ENCODE data around the gene ZNF653.

ZNF653 gene, protein sequence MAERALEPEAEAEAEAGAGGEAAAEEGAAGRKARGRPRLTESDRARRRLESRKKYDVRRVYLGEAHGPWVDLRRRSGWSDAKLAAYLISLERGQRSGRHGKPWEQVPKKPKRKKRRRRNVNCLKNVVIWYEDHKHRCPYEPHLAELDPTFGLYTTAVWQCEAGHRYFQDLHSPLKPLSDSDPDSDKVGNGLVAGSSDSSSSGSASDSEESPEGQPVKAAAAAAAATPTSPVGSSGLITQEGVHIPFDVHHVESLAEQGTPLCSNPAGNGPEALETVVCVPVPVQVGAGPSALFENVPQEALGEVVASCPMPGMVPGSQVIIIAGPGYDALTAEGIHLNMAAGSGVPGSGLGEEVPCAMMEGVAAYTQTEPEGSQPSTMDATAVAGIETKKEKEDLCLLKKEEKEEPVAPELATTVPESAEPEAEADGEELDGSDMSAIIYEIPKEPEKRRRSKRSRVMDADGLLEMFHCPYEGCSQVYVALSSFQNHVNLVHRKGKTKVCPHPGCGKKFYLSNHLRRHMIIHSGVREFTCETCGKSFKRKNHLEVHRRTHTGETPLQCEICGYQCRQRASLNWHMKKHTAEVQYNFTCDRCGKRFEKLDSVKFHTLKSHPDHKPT

GRCh38 chr19:11505504-11506100, at the start of gene ZNF653:
ZNF653 (minus strand) TSS chr19:11505839; CDS start chr19:11505786, 53 bp downstream.
- peak; percentile 97 for DNase-seq

DNA sequence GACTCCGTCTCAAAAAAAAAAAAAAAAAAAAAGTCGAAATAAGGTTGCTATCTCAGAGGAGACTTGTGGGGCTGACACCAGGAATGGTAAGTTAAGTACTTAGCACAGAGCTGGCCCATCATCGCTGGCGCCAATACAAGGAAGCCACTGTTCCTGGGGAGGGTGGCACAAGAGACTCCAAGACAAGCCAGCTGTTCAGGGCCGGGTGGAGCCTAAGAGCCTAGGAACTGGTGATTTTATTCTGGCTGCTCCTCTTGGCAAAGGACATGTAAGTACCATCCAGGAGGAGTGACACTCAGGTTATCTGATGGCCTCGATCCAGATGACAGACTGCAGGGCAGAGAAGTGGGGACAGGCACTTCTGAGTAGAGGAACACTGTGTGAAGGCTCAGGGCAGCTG, 49.6 kb upstream of the ZNF653 start:
- DNase-seq: no peak

DNA sequence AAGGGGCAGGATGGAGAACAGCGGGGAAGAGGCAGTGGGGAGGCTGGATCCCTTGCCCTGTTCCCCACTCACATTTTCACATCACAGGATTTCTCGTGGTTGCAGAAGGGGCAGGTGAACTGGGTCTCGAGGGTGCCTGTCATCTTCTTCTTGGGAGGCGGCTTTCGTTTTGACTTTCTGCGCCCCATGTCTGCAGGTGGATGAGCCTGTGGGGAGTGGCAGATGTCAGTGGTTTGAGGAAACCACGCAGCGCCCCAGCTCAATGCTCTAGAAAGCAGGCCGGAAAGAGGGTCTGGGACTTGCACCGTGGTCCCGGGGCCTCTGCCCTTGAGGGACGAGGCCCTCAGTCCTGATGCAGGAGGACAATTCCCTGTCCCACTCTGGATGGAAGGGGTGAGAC, 48.5 kb upstream of the ZNF653 start:
- no peak for DNase-seq

DNA sequence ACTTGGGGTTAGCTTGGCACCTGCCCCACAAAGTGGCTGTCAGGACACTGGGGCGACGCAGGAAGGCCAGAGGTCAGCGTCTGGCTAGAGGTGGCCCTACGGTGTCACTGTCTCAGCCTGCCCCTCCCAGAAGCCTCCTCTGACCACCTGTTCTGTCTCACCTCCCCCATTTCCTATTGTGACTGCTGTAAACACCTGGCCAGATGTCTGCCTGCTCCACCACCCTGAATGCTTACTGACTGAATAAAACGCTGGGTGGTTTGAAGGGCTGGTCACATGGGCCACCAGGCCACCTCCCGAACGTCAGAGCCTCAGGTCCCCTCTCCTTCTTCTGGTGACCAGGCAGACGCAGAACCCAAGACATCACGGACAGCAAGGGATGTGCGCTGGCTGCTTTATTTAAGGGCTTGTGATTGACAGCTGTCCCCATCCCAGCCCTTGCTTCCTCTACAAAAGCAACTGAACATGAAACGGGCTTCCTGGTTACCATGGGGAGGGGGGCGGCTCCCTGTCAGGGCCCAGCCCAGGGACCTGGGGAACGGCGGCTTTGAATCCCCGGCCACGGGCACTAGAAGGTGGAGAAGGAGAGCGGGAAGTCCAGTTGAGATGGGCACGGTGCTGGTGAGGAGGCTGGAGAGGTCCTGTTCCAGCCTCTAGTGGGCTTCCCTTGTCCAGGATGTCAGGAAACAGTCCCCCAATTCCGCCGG, 47.2 kb upstream of the ZNF653 start:
- DNase-seq: no peak

DNA sequence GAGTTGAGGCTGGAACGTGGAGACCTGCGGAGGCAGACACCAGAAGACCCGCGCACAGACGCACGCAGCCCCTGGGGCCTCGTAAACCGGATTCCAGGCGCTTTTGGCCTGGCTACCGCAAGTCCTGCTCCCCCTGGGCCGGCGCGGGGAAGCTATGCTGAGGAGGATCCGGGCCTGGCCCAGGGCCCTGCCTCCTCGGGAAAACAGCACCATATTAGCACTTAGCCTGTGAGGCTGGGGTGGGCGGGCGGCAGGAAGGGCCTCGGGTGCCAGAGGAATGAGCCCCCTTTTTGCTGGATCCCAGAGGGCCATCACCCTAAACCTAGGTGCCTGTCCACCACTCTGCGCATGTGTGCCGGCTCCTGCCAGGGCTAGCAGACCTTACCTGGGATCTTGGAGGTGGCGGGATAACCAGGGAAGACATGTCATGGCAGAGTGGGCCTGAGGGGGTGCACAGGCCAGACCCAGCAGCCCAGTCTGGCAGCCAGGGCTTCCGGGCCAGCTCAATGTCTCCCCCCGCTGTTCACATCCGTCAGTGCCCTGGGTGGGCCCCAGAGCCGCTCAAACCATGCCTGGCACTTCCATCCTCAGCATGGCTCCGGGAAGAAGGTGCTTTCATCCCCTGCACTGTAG, 46.1 kb upstream of the ZNF653 start:
- DNase-seq: no peak

DNA sequence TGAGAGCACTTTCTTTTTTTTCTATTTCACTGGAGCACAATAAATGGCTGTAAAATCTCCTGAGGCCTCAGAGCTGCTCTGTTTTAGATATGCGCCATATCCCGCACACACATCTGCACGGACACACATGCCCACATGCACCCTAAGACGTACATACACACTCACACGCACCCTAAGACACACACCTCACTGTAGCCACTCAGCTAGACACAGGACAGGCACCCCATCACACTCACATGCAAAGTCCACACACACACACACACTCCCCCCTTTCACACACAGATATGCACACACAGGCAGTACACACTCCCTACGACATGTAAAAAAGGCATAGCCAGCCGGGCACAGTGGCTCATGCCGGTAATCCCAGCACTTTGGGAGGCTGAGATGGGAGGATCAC, 44.6 kb upstream of the ZNF653 start:
- no peak for DNase-seq

GRCh38 chr19:11549386-11549953, 43.8 kb upstream of the ZNF653 start:
- DNase-seq: no peak

GRCh38 chr19:11547929-11548700, 42.5 kb upstream of the ZNF653 start:
- DNase-seq: no peak

- no peak for DNase-seq
These were observed 35.6 kb upstream of the ZNF653 start for GRCh38 chr19:11541238-11541637.

DNA sequence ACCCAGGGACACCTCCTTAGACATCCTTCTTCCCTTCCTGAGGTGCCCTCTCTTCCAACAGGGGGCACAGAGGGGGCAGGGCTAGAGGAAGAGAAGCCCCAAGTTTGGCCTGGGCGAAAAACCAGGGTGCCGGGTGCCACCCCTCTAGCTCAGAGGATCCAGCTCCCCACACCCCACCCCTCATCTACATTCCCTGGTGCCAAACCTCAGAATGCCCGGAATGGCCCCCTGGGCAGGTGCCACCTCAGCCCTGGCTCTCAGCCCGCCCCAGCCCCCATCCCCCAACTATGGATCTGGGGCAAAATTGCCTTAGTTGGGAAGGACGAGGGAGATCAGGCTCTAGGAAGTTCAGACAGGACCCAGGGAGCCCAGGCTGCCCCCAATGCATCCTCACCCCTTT, 35.0 kb upstream of the ZNF653 start:
- no peak for DNase-seq

- no peak for DNase-seq
These were observed 34.1 kb upstream of the ZNF653 start for GRCh38 chr19:11539495-11540365.

DNA sequence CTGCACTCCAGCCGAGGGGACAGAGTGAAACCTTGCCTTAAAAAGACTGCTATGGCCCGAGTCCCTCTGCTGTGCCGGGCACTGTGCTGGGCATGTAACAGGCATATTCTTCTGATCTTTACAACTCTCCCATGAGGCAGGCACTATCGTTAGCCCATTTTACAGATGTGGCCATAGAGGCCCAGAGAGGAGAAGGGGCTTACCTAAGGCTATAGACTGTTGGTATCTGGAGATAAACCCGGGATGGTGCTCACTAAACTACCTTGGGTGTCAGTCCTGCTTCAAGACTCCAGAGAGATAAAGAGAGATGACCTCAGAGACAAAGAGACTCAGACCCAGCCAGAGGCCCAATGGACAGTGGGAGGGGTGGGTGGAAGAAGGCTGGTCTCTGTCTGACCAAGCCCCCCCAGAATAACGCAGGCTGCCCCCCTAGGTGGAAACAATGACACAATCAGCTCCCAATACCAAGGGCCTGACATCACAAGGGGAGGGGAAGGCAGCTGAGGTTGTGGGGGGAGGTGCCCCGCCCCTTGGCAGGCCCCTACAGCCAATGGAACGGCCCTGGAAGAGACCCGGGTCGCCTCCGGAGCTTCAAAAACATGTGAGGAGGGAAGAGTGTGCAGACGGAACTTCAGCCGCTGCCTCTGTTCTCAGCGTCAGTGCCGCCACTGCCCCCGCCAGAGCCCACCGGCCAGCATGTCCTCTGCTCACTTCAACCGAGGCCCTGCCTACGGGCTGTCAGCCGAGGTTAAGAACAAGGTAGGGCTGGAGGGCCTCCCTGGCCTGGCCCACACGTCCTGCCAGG, 32.8 kb upstream of the ZNF653 start, which contains the start of gene CNN1:
CNN1 (plus strand) TSS at position 620 of the 805 bp plus-strand sequence; CDS start at position 697, 77 bp downstream.
- DNase-seq: no peak

GRCh38 chr19:11535792-11536595, 30.4 kb upstream of the ZNF653 start:
- DNase-seq: peak; percentile 97

DNA sequence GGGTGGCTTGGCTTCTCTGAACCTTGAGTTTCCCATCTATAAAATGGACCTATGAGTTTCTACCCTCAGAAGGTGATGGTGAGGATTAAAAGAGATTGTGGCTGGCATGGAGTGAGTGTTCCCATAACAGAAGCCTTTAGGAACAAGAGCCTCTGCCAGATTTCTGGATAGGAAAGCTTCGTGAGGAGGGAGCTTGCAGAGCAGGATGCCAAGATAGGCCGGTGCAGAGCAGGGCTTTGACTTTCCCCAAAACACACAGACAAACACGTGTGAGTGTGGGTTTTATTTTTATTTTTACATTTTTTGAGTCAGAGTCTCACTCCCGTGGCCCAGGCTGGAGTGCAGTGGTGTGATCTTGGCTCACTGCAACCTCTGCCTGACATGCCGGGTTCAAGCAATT, 29.3 kb upstream of the ZNF653 start:
- DNase-seq: no peak

- no peak for DNase-seq
These were observed 28.9 kb upstream of the ZNF653 start for GRCh38 chr19:11534538-11534937.

DNA sequence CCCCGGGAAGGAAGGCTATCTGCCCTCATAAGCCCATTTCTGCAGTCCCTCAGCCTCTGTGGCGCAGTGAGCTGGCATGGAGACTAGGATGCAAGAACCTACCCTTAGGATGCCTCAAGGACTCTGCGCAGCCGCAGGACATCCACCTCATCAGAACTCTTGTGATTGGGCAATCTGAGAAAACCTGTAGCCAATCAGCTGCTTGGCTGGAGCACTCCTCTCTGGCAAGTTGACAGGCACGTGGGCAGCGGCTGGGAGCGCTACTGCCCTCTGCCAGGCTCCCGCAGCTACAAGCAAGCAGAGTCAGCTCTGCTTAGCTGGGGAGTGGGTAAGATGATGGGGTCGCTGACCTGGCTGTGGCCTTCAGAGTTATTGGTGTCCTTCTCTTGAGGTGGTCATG, 24.8 kb upstream of the ZNF653 start:
- DNase-seq: peak; percentile 67

DNA sequence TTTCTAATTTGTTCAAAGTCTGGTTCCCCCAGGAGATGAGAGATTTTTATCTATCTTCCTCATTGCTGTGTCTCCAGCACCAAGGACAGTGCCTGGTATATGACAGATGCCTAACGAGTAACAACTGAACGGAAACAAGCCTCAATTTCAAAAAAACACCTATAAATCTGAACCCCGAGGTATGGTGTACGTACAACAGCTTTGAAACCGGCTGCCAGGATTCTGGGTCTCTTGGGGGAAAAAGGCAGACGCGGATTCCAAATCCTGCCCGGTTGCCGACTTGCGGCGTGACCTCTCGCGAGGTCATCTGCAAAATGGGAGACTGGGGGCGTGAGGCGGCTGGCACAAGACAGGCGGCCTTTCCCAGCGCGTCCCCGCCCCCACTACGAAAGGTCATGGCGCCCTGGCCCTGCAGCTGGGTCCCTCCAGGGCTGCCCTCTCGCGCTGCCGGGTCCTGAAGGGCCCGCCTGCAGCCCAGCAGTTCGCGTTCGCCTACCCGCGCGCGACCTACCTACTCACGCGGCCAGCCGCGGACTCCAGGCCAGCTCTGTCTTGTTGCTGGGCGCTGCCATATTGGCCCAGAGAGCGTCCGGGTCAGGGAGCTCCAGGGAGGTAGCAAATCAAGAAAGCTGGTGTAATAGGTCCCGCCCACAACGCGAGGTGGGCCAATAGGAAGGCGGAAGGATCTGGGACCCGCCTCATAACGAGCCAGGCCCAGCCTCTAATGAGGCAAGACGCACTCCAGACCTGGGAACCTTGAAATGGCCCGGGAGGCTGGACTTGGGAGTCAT, 23.1 kb upstream of the ZNF653 start, which contains the start of gene ECSIT:
ECSIT (minus strand) TSS at position 584 of the 791 bp plus-strand sequence. CDS start 9,964 bp downstream, outside the sequence.
- peak; percentile 99 for DNase-seq

DNA sequence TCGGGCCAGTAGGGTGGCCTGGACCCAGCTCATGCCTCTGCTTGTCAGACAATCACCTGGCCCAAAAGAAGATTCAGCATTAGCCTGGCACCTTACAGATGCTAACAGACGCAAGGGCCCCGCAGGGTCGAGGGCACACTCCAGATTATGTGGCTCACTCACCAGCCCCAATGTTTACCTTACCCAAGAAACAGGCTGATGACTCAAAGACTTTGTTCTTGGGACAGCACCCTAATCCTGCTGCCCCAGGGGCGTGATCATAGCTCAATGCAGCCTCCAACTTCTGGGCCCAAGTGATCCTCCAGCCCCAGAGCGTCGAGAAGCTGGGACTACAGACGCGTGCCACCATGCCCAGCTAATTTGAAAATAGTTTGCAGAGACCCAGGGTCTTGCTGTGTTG, 13.5 kb upstream of the ZNF653 start:
- no peak for DNase-seq
